Common myeloid progenitor, CD34-positive (primary cell): ENCODE results near the gene EFNB2.

Experiments
- CTCF ChIA-PET: fragments of 350-600 bp; sonication (Branson Sonifier 250); formaldehyde crosslinking; loops from one replicate; lab custom pipeline; 2021; ENCODE audit warnings: antibody characterized with exemption; lab: Charles Lee
- POLR2A ChIA-PET: fragments of 350-600 bp; sonication (Branson Sonifier 250); formaldehyde crosslinking; loops from one replicate; lab custom pipeline; 2021; ENCODE audit warnings: antibody characterized with exemption; lab: Charles Lee
- DNase-seq, 3 donors: peaks; one replicate each; pipeline versions ENCODE4 v3.0.0 to v3.0.0-alpha.2; 2013
- H3K27ac ChIP-seq, 2 experiments: 1 replicate in 1 of 2; 2 replicates in 1 of 2; pipeline ENCODE4 v1.7.0; 2013; ENCODE audit warnings: inconsistent platforms in 2 of 2, low read length in 2 of 2, mild to moderate bottlenecking in 2 of 2, low read depth in 1 of 2, moderate library complexity in 1 of 2; ENCODE audit not compliant: severe bottlenecking in 2 of 2, insufficient read depth in 1 of 2, poor library complexity in 1 of 2
- H3K27me3 ChIP-seq, 5 experiments: replicated peaks in 2 of 5; 1 replicate in 3 of 5; 2 replicates in 2 of 5; pipeline versions ENCODE4 v1.6.1 to v1.7.0; 2013; ENCODE audit warnings: low read length in 4 of 5, mild to moderate bottlenecking in 2 of 5, moderate library complexity in 2 of 5, inconsistent platforms in 1 of 5; ENCODE audit not compliant: insufficient read depth in 5 of 5, control insufficient read depth in 4 of 5
- H3K36me3 ChIP-seq, 4 experiments: 1 replicate in 2 of 4; 2 replicates in 2 of 4; pipeline versions ENCODE4 v1.6.1 to v1.7.0; 2013; ENCODE audit warnings: low read length in 3 of 4, control low read depth in 1 of 4, mild to moderate bottlenecking in 1 of 4; ENCODE audit not compliant: control insufficient read depth in 4 of 4, insufficient read depth in 4 of 4
- H3K4me1 ChIP-seq, 4 experiments: 1 replicate in 3 of 4; 2 replicates in 1 of 4; pipeline versions ENCODE4 v1.6.1 to v1.7.1; 2013; ENCODE audit warnings: low read length in 3 of 4, mild to moderate bottlenecking in 3 of 4, control low read depth in 1 of 4, inconsistent platforms in 1 of 4, moderate library complexity in 1 of 4; ENCODE audit not compliant: control insufficient read depth in 4 of 4, insufficient read depth in 4 of 4; ENCODE audit errors: control extremely low read depth in 1 of 4
- H3K4me3 ChIP-seq, 7 experiments: 1 replicate in 4 of 7; 2 replicates in 3 of 7; pipeline versions ENCODE4 v1.5.1 to v1.7.0; 2013; ENCODE audit warnings: mild to moderate bottlenecking in 7 of 7, low read length in 6 of 7, moderate library complexity in 6 of 7, inconsistent platforms in 2 of 7, low read depth in 2 of 7, control low read depth in 1 of 7; ENCODE audit not compliant: insufficient read depth in 4 of 7, control insufficient read depth in 1 of 7; ENCODE audit errors: extremely low read depth in 1 of 7
- H3K9me3 ChIP-seq, 5 experiments: 1 replicate in 4 of 5; 2 replicates in 1 of 5; pipeline versions ENCODE4 v1.6.1 to v1.7.1; 2013; ENCODE audit warnings: low read length in 4 of 5, mild to moderate bottlenecking in 2 of 5, inconsistent platforms in 1 of 5, low read depth in 1 of 5, moderate library complexity in 1 of 5; ENCODE audit not compliant: control insufficient read depth in 4 of 5, insufficient read depth in 2 of 5; ENCODE audit errors: control extremely low read depth in 1 of 5
- WGBS: methylation state at CpG from one replicate; pipeline ENCODE4 v1.1.5; 2013; ENCODE audit not compliant: insufficient coverage; 5-methylcytosine and 5-hydroxymethylcytosine counted together

EFNB2 gene

GRCh38 chr13:106551350-106551749, 15.9 kb upstream of the EFNB2 start:
- Histone ChIP-seq H3K27me3 (no peaks in the 10 kb centered on the region), H3K9me3 (no peaks in the 10 kb centered on the region), H3K4me3 (no peak overlapping the region), H3K36me3 (peaks cover 16 to 74% (median 43%) of the 10 kb centered on the region in 4 experiments), H3K27ac (no peak overlapping the region), H3K4me1 (peaks cover 0 to 17% (median 6%) of the 10 kb centered on the region in 4 experiments)
- 100% methylated on average over 1 of the region's 1 CpG for WGBS
- ChIA-PET CTCF (interaction anchor here (0.7 to 1.2 kb wide), 3 partner anchors 11 to 368 kb away, joined by 3 to 5 read pairs (median 3); no protein-coding TSS in a partner anchor), POLR2A (no interaction called here)
- peak in 2 of 3 donors; percentile 52 to 55 for DNase-seq

- POLR2A ChIA-PET = no interaction called here
- CTCF ChIA-PET = interaction anchor here (0.7 to 1.2 kb wide), 2 partner anchors 11 to 71 kb away, joined by 3 to 5 read pairs; no protein-coding TSS in a partner anchor
- DNase-seq = no peak
- peaks cover 0 to 17% (median 6%) of the 10 kb centered on the region in 4 experiments for H3K4me1 ChIP-seq
- H3K27me3 ChIP-seq = no peaks in the 10 kb centered on the region
- H3K9me3 ChIP-seq = no peaks in the 10 kb centered on the region
- H3K36me3 ChIP-seq = peaks cover 12 to 72% (median 40%) of the 10 kb centered on the region in 4 experiments
- no peak overlapping the region for H3K27ac ChIP-seq
- 91% methylated on average over 4 of the region's 4 CpGs for WGBS
- no peak overlapping the region for H3K4me3 ChIP-seq
Measured at GRCh38 chr13:106550570-106551135, 15.2 kb upstream of the EFNB2 start.

GRCh38 chr13:106548064-106548696, 12.7 kb upstream of the EFNB2 start:
- DNase-seq = no peak
- POLR2A ChIA-PET = no interaction called here
- WGBS = 100% methylated on average over 1 of the region's 3 CpGs

GRCh38 chr13:106541826-106542225, 6.4 kb upstream of the EFNB2 start:
- Histone ChIP-seq H3K4me3 (no peak overlapping the region), H3K9me3 (no peaks in the 10 kb centered on the region), H3K27me3 (no peaks in the 10 kb centered on the region), H3K27ac (no peak overlapping the region), H3K4me1 (no peaks in the 10 kb centered on the region), H3K36me3 (peaks cover 5 to 47% (median 27%) of the 10 kb centered on the region in 4 experiments)
- ChIA-PET POLR2A (no interaction called here), CTCF (interaction anchor here (0.6 to 1.4 kb wide), 3 partner anchors 58 to 1970 kb away, joined by 3 to 5 read pairs (median 3); no protein-coding TSS in a partner anchor)
- no CpG with 5 or more reads among the region's 1 CpG for WGBS
- no peak for DNase-seq

More at GRCh38 chr13:106548064-106548696, 12.7 kb upstream of the EFNB2 start:
- Histone ChIP-seq H3K4me3 (no peak overlapping the region), H3K4me1 (peaks cover 0 to 17% (median 6%) of the 10 kb centered on the region in 4 experiments), H3K27ac (no peak overlapping the region), H3K36me3 (peaks cover 11 to 68% (median 39%) of the 10 kb centered on the region in 4 experiments), H3K9me3 (no peaks in the 10 kb centered on the region), H3K27me3 (no peaks in the 10 kb centered on the region)
- CTCF ChIA-PET = interaction anchor here (0.9 kb wide), 1 partner anchor 11 kb away, joined by 3 read pairs; no protein-coding TSS in a partner anchor

- no peak for DNase-seq
- POLR2A ChIA-PET = no interaction called here
- H3K9me3 ChIP-seq = no peaks in the 10 kb centered on the region
- no peak overlapping the region for H3K27ac ChIP-seq
- CTCF ChIA-PET = interaction anchor here (0.6 to 1.4 kb wide), 2 partner anchors 304 to 1969 kb away, joined by 3 read pairs; no protein-coding TSS in a partner anchor
- 94% methylated on average over 3 of the region's 4 CpGs for WGBS
- H3K4me3 ChIP-seq = no peak overlapping the region
- H3K4me1 ChIP-seq = peaks cover 0 to 9% (median 8%) of the 10 kb centered on the region in 4 experiments
- H3K36me3 ChIP-seq = peaks cover 5 to 37% (median 21%) of the 10 kb centered on the region in 4 experiments
- H3K27me3 ChIP-seq = no peaks in the 10 kb centered on the region
Measured at GRCh38 chr13:106540613-106541012, 5.2 kb upstream of the EFNB2 start.

- Histone ChIP-seq H3K4me3 (no peak overlapping the region), H3K27me3 (peaks cover 0 to 25% (median 12%) of the 10 kb centered on the region in 5 experiments), H3K36me3 (peaks cover 0 to 16% (median 6%) of the 10 kb centered on the region in 4 experiments), H3K9me3 (no peaks in the 10 kb centered on the region), H3K27ac (no peak overlapping the region), H3K4me1 (peaks cover 1 to 35% (median 29%) of the 10 kb centered on the region in 4 experiments)
- no peak for DNase-seq
- no CpG with 5 or more reads among the region's 3 CpGs for WGBS
- ChIA-PET CTCF (interaction anchor here (0.7 to 2.4 kb wide), 9 partner anchors 8 to 1966 kb away, joined by 3 to 11 read pairs (median 4); no protein-coding TSS in a partner anchor), POLR2A (interaction anchor here (0.6 kb wide), 1 partner anchor 51 kb away, joined by 3 read pairs; no protein-coding TSS in a partner anchor)
Measured at GRCh38 chr13:106537521-106537920, 2.1 kb upstream of the EFNB2 start.
